Measurements from ENCODE around the gene BGLAP. TPM values are rescaled to one million over a fixed set of nuclear protein-coding genes. Genes with fewer than 3 reads are reported as not detected.

The BGLAP gene
- total and polyA plus RNA-seq, 9 donors = 1.4 to 4.6 (median 1.9) TPM; not detected in 1

DNA sequence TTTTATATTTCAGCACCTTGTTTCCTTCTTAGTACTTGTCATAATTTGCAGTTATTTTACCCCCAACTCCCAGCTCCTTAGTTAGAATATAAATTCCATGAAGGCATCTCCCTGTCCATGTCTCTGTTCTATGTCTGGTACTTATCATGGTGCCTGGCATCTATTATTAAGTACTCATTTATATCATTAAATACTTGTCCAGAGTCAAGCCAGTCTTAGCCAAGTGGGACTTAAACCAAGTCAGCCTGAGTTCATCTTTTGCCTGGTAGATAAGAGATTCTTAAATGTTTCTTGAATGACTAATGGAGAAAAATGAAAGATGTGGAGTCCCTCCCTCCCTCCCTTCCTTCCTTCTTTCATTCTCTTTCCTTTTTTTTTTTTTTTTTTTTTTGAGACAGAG is 38.7 kb upstream of the BGLAP start:
- H3K4me3 ChIP-seq = no peak overlapping the region
- DNase-seq = no peak
- H3K9me3 ChIP-seq = no peaks in the 10 kb centered on the region
- no peaks in the 10 kb centered on the region for H3K4me1 ChIP-seq (ENCODE audit: insufficient read depth)
- TF ChIP-seq, protein P1, sequence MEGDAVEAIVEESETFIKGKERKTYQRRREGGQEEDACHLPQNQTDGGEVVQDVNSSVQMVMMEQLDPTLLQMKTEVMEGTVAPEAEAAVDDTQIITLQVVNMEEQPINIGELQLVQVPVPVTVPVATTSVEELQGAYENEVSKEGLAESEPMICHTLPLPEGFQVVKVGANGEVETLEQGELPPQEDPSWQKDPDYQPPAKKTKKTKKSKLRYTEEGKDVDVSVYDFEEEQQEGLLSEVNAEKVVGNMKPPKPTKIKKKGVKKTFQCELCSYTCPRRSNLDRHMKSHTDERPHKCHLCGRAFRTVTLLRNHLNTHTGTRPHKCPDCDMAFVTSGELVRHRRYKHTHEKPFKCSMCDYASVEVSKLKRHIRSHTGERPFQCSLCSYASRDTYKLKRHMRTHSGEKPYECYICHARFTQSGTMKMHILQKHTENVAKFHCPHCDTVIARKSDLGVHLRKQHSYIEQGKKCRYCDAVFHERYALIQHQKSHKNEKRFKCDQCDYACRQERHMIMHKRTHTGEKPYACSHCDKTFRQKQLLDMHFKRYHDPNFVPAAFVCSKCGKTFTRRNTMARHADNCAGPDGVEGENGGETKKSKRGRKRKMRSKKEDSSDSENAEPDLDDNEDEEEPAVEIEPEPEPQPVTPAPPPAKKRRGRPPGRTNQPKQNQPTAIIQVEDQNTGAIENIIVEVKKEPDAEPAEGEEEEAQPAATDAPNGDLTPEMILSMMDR (IDR thresholded peaks at IDR 0.05) = no peak
- no peak for TF ChIP-seq POLR2A (IDR thresholded peaks at IDR 0.05)
- TF ChIP-seq EP300 (IDR thresholded peaks at IDR 0.05) = no peak
- no peak overlapping the region for H3K27ac ChIP-seq
- H3K27me3 ChIP-seq = no peaks in the 10 kb centered on the region
- intact Hi-C loops (cut with DNase I) = no loop called here
- no peaks in the 10 kb centered on the region for H3K36me3 ChIP-seq

DNA sequence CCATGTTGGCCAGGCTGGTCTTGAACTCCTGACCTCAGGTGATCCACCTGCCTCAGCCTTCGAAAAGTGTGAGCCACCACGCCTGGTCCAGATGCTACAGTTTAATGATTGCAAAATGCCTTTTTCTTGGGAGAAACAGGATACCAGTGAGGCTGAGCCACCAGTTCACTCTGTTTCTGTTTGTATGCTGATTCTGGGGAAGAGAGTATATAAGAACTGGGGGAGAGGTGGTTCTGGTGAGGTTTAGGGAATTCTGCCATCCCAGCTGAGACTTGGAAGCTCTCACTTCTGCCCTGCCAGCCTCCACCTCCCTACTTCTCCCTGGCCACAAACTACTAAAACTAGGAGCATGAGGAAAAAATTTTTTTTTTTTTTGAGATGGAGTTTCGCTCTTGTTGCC is 37.3 kb upstream of the BGLAP start:
- DNase-seq = no peak
- no peaks in the 10 kb centered on the region for H3K4me1 ChIP-seq (ENCODE audit: insufficient read depth)
- TF ChIP-seq EP300 (IDR thresholded peaks at IDR 0.05) (no peak), POLR2A (IDR thresholded peaks at IDR 0.05) (no peak)
- TF ChIP-seq, protein P1 (IDR thresholded peaks at IDR 0.05) = no peak
- no peak overlapping the region for H3K4me3 ChIP-seq
- 80 to 92% (median 90%) methylated on average over 3 of the region's 3 CpGs for WGBS, 3 donors
- no peak overlapping the region for H3K27ac ChIP-seq
- H3K27me3 ChIP-seq = no peaks in the 10 kb centered on the region
- intact Hi-C loops (cut with DNase I) = no loop called here
- H3K36me3 ChIP-seq = no peaks in the 10 kb centered on the region
- H3K9me3 ChIP-seq = no peaks in the 10 kb centered on the region

DNA sequence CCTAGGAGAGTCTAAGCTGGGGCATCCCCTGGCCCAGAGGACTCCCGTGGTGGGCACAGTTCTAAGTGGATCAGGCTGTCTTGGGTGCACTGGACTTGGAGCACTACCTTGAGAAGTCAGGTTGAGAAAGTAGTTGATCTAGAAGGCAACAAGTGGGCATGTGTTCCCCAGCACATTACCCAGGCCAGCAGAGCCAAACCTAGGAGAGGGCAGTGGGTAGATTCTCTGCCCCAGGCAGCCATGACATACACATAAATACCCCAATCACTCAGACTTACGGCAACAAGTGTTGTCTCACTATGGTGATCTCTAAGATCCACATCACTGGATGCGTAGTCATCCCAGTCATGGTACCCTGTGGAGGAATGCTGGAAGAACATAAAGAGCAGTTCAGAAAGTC is 30.7 kb upstream of the BGLAP start:
- intact Hi-C loops (cut with DNase I) = no loop called here
- H3K4me1 ChIP-seq (ENCODE audit: insufficient read depth) = peaks cover 5% of the 10 kb centered on the region
- H3K27ac ChIP-seq = no peak overlapping the region
- no peak overlapping the region for H3K4me3 ChIP-seq
- no peaks in the 10 kb centered on the region for H3K9me3 ChIP-seq
- H3K27me3 ChIP-seq = no peaks in the 10 kb centered on the region
- DNase-seq = no peak
- 93 to 96% (median 95%) methylated on average over 3 of the region's 3 CpGs for WGBS, 3 donors
- H3K36me3 ChIP-seq = no peaks in the 10 kb centered on the region
- TF ChIP-seq, protein P1 (IDR thresholded peaks at IDR 0.05) = no peak
- no peak for TF ChIP-seq POLR2A (IDR thresholded peaks at IDR 0.05)

DNA sequence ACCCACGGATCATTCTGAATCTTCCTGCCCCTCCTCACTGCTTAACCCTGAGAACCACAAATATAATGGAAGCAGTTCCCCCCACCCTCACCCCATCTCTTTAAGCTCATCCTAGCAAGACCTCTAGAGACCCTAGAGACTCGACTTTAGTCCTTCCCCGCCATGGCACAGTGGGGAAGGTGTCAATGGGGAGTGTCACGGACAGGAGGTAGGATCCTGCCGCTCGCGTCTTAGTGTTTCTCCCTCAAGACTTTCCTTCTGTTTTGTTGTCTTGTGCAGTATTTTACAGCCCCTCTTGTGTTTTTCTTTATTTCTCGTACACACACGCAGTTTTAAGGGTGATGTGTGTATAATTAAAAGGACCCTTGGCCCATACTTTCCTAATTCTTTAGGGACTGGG is 29.9 kb upstream of the BGLAP start:
- WGBS, 3 donors = 73 to 79% (median 76%) methylated on average over 9 of the region's 9 CpGs

DNA sequence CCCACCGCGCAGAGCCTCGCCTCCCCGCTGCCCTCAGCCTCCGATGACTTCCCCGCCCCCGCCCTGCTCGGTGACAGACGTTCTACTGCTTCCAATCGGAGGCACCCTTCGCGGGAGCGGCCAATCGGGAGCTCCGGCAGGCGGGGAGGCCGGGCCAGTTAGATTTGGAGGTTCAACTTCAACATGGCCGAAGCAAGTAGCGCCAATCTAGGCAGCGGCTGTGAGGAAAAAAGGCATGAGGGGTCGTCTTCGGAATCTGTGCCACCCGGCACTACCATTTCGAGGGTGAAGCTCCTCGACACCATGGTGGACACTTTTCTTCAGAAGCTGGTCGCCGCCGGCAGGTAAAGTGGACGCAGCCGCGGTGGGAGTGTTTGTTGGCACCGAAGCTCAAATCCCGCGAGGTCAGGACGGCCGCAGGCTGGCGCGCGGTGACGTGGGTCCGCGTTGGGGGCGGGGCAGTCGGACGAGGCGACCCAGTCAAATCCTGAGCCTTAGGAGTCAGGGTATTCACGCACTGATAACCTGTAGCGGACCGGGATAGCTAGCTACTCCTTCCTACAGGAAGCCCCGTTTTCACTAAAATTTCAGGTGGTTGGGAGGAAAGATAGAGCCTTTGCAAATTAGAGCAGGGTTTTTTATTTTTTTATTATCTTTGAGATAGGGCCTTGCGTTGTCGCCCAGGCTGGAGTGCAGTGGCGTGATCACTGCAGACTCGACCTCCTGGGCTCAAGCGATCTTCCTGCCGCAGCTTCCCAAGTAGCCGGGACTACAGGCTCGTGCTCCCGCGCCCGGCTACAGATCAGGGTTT is 28.9 kb upstream of the BGLAP start, which contains the start of gene PMF1:
Gene PMF1, plus strand, starts transcription at position 175 of the 811 bp plus-strand sequence. Its CDS starts 9 bp downstream, at position 184.
- intact Hi-C loops (cut with DNase I) = no loop called here
- 1% methylated on average over 54 to 61 of the region's 61 CpGs for WGBS, 3 donors

More for the DNA sequence above, 29.9 kb upstream of the BGLAP start:
- Histone ChIP-seq H3K36me3 (no peaks in the 10 kb centered on the region), H3K27ac (peak overlapping the region; percentile 89 to 98), H3K4me3 (peak overlapping the region; percentile 59), H3K4me1 (ENCODE audit: insufficient read depth) (peaks cover 5% of the 10 kb centered on the region), H3K27me3 (no peaks in the 10 kb centered on the region), H3K9me3 (no peaks in the 10 kb centered on the region)
- intact Hi-C loops (cut with DNase I) = no loop called here
- no peak for DNase-seq
- TF ChIP-seq POLR2A (IDR thresholded peaks at IDR 0.05) (no peak), EP300 (IDR thresholded peaks at IDR 0.05) (no peak)

More for the DNA sequence above, 28.9 kb upstream of the BGLAP start, which contains the start of gene PMF1:
- H3K27ac ChIP-seq = peak within 1 kb of the TSS; percentile 89 to 98
- DNase-seq = peak; percentile 95 to 97 (median 96)
- no peaks in the 10 kb centered on the region for H3K27me3 ChIP-seq
- H3K9me3 ChIP-seq = no peaks in the 10 kb centered on the region
- TF ChIP-seq, protein P1 (IDR thresholded peaks at IDR 0.05) = no peak
- TF ChIP-seq EP300 (IDR thresholded peaks at IDR 0.05) (peak; percentile 65), POLR2A (IDR thresholded peaks at IDR 0.05) (peak; percentile 65)
- H3K36me3 ChIP-seq = no peaks in the 10 kb centered on the region
- peaks cover 5% of the 10 kb centered on the region for H3K4me1 ChIP-seq (ENCODE audit: insufficient read depth)
- H3K4me3 ChIP-seq = peak within 1 kb of the TSS; percentile 59
